Ovary (tissue), 9 donors: ENCODE measurements around the gene ASB2. TPM values are rescaled to one million over a fixed set of nuclear protein-coding genes. Genes with fewer than 3 reads are reported as not detected.

ENCODE experiments used
- DNase-seq, 5 donors: peaks; one replicate each; pipeline ENCODE4 v3.0.0-alpha.2; 2019 to 2020
- H3K27ac ChIP-seq, 2 donors: fragments of 200-600 bp; one replicate each; pipeline versions ENCODE4 v1.5.1 to v1.8.0; 2019 to 2022
- H3K27me3 ChIP-seq: fragments of 200-600 bp; one replicate; pipeline ENCODE4 v1.8.0; 2022
- H3K36me3 ChIP-seq: fragments of 200-600 bp; sonication (generic); one replicate; pipeline ENCODE4 v1.5.1; 2019
- H3K4me1 ChIP-seq: one replicate; pipeline ENCODE4 v1.8.1; 2013; ENCODE audit warnings: mild to moderate bottlenecking, moderate library complexity; ENCODE audit not compliant: insufficient read depth
- H3K4me3 ChIP-seq: fragments of 200-600 bp; sonication (generic); one replicate; pipeline ENCODE4 v1.5.1; 2017
- H3K9me3 ChIP-seq, 2 donors: fragments of 200-600 bp in 1 of 2; sonication (generic) in 1 of 2; one replicate each; pipeline versions ENCODE4 v1.5.1 to v1.8.1; 2013 to 2019; ENCODE audit warnings: mild to moderate bottlenecking in 1 of 2, moderate library complexity in 1 of 2
- CTCF ChIP-seq, 3 donors: fragments of 450-650 bp in 2 of 3; fragments of 200-600 bp in 1 of 3; IDR thresholded peaks; one replicate each; pipeline versions ENCODE4 v1.5.1 to v1.8.0; 2016 to 2022; ENCODE audit warnings: antibody characterized with exemption in 3 of 3, mild to moderate bottlenecking in 1 of 3
- EP300 ChIP-seq: sonication (generic); formaldehyde crosslinking; IDR thresholded peaks from one replicate; pipeline ENCODE4 v1.6.1; 2017; ENCODE audit warnings: antibody characterized with exemption
- POLR2A ChIP-seq: fragments of 450-650 bp; IDR thresholded peaks from one replicate; pipeline ENCODE4 v1.6.1; 2017; ENCODE audit warnings: antibody characterized with exemption, mild to moderate bottlenecking, moderate library complexity
- WGBS, 3 donors: extraction: QIAGEN DNeasy Blood & Tissue Kit in 1 of 3; methylation state at CpG; one replicate each; pipeline versions ENCODE4 v1.1.5 to v1.1.7; 2013 to 2017; 5-methylcytosine and 5-hydroxymethylcytosine counted together
- intact Hi-C, 4 donors: fragments of 100-400 bp; cut with DNase I; formaldehyde crosslinking; loops; one replicate each; pipeline versions ENCODE4 v1.11.0 to v1.15.1; 2022 to 2023
- polyA plus RNA-seq, 2 donors: library from polyadenylated mRNA; stranded (reverse); fragments of 200-250 nt in 1 of 2; fragments of 350-450 nt in 1 of 2; fragmentation: Illumina TruSeq in 1 of 2; extraction: RNeasy Lipid Tissue Mini Kit (QIAGEN cat#74804) in 1 of 2; gene quantifications; one replicate each; pipeline ENCODE4 v1.2.3, GENCODE V29; 2013 to 2014
- total RNA-seq, 7 donors: library from RNA; depleted of rRNA in 2 of 7; stranded (reverse); fragments of >200 nt in 2 of 7; fragmentation: NEBNext Ultra II Directional in 3 of 7; extraction: Animal tissue kit (Norgen Biotek cat#: 25700) in 3 of 7; gene quantifications; one replicate each; pipeline versions ENCODE4 v1.1.0 to v1.2.4, GENCODE V29; 2016 to 2023
- donor health status: DM: no; HTN: no; CAD: no; lungs with moderate emphysema.
- donor health status: DM: no; HTN: no; CAD: no.
- donor health status: Bipolar disorder and iron deficiency.
- donor health status: DM: yes; HTN: yes; CAD: no.
- donor health status: DM: no; HTN: no; CAD: no.
- donor health status: DM: yes; HTN: yes; CAD: no.

ASB2 gene
- total and polyA plus RNA-seq, 9 donors: 1.3 to 25.6 (median 3.0) TPM

- H3K27me3 ChIP-seq: no peaks in the 10 kb centered on the region
- TF ChIP-seq EP300 (no peak), POLR2A (no peak), CTCF (IDR thresholded peaks at IDR 0.05) (no peak)
- no peak overlapping the region for H3K4me3 ChIP-seq
- H3K27ac ChIP-seq: no peak overlapping the region
- WGBS, 3 donors: 68 to 69% (median 69%) methylated on average over 6 of the region's 6 CpGs
- H3K36me3 ChIP-seq: no peaks in the 10 kb centered on the region
- no peak for DNase-seq
- H3K9me3 ChIP-seq: no peaks in the 10 kb centered on the region
- H3K4me1 ChIP-seq: peaks cover 4% of the 10 kb centered on the region
- intact Hi-C loops: no loop called here
These were observed 17.0 kb upstream of the ASB2 start for GRCh38 chr14:93993382-93993781.

GRCh38 chr14:93991649-93992048 lies 15.3 kb upstream of the ASB2 start:
- Histone ChIP-seq H3K4me3 (no peak overlapping the region), H3K27me3 (no peaks in the 10 kb centered on the region), H3K36me3 (no peaks in the 10 kb centered on the region), H3K4me1 (peaks cover 4% of the 10 kb centered on the region), H3K9me3 (no peaks in the 10 kb centered on the region), H3K27ac (no peak overlapping the region)
- intact Hi-C loops: no loop called here
- WGBS, 3 donors: 96 to 98% (median 96%) methylated on average over 4 of the region's 4 CpGs
- DNase-seq: no peak
- TF ChIP-seq EP300: no peak
- TF ChIP-seq POLR2A: no peak
- no peak for TF ChIP-seq CTCF (IDR thresholded peaks at IDR 0.05)

- no peak for TF ChIP-seq POLR2A
- intact Hi-C loops: no loop called here
- DNase-seq: no peak
- H3K27me3 ChIP-seq: no peaks in the 10 kb centered on the region
- H3K4me1 ChIP-seq: peaks cover 4% of the 10 kb centered on the region
- H3K36me3 ChIP-seq: no peaks in the 10 kb centered on the region
- 80 to 89% (median 81%) methylated on average over 10 of the region's 10 CpGs for WGBS, 3 donors
- no peak overlapping the region for H3K4me3 ChIP-seq
- no peaks in the 10 kb centered on the region for H3K9me3 ChIP-seq
- H3K27ac ChIP-seq: no peak overlapping the region
These were observed 14.8 kb upstream of the ASB2 start for GRCh38 chr14:93991212-93991611.

- WGBS, 3 donors: 57 to 60% (median 60%) methylated on average over 4 of the region's 4 CpGs
- Histone ChIP-seq H3K4me1 (peaks cover 1% of the 10 kb centered on the region), H3K27me3 (no peaks in the 10 kb centered on the region), H3K36me3 (no peaks in the 10 kb centered on the region), H3K4me3 (no peak overlapping the region), H3K9me3 (no peaks in the 10 kb centered on the region), H3K27ac (no peak overlapping the region)
- intact Hi-C loops: no loop called here
- TF ChIP-seq CTCF (IDR thresholded peaks at IDR 0.05): no peak
- no peak for TF ChIP-seq EP300
- no peak for TF ChIP-seq POLR2A
- DNase-seq: no peak
These were observed 13.6 kb upstream of the ASB2 start for GRCh38 chr14:93989939-93990338.

- intact Hi-C loops: no loop called here
- Histone ChIP-seq H3K9me3 (no peaks in the 10 kb centered on the region), H3K27ac (no peak overlapping the region), H3K4me3 (no peak overlapping the region), H3K36me3 (no peaks in the 10 kb centered on the region), H3K27me3 (no peaks in the 10 kb centered on the region), H3K4me1 (peaks cover 2% of the 10 kb centered on the region)
- 57 to 64% (median 60%) methylated on average over 1 to 3 of the region's 3 CpGs for WGBS, 3 donors
- no peak for DNase-seq
- no peak for TF ChIP-seq EP300
These were observed 11.6 kb upstream of the ASB2 start for GRCh38 chr14:93987815-93988476.
